GM23338 (cell line): ENCODE measurements around the gene CORO1C. TPM values are rescaled to one million over a fixed set of nuclear protein-coding genes. Genes with fewer than 3 reads are reported as not detected.

ENCODE experiments used
- ATAC-seq: fragments of 200-7000 bp; cut with Tn5 transposase; 3 replicates; pipeline ENCODE4 v1.9.1; 2020
- DNase-seq: peaks from one replicate; pipeline ENCODE4 v3.0.0-alpha.2; 2015; ENCODE audit warnings: low spot score
- H2AFZ ChIP-seq: fragments of 200-600 bp; sonication (generic); 2 replicates; pipeline ENCODE4 v1.8.0; 2016; ENCODE audit warnings: antibody characterized with exemption, mild to moderate bottlenecking, moderate library complexity
- H3F3A ChIP-seq: fragments of 200-600 bp; sonication (generic); replicated peaks from 2 replicates; pipeline ENCODE4 v1.8.0; 2017; ENCODE audit warnings: antibody characterized with exemption, mixed run types, low read depth
- H3K27ac ChIP-seq: fragments of 200-600 bp; sonication (generic); 2 replicates; pipeline ENCODE4 v1.6.1; 2016; ENCODE audit warnings: low read depth
- H3K27me3 ChIP-seq: fragments of 200-600 bp; sonication (generic); 2 replicates; pipeline ENCODE4 v1.8.0; 2016; ENCODE audit warnings: mild to moderate bottlenecking, mixed run types, moderate library complexity; ENCODE audit not compliant: insufficient read depth
- H3K36me3 ChIP-seq: fragments of 200-600 bp; sonication (generic); 2 replicates; pipeline ENCODE4 v1.8.0; 2016; ENCODE audit warnings: mild to moderate bottlenecking; ENCODE audit not compliant: insufficient read depth
- H3K4me1 ChIP-seq: fragments of 200-600 bp; sonication (generic); 2 replicates; pipeline ENCODE4 v1.8.0; 2016; ENCODE audit warnings: mild to moderate bottlenecking, moderate library complexity; ENCODE audit not compliant: insufficient read depth
- H3K4me2 ChIP-seq: fragments of 200-600 bp; sonication (generic); 2 replicates; pipeline ENCODE4 v1.7.1; 2017; ENCODE audit warnings: mixed run types
- H3K4me3 ChIP-seq: fragments of 200-600 bp; sonication (generic); 2 replicates; pipeline ENCODE4 v1.6.1; 2016; ENCODE audit warnings: mixed run types
- H3K79me2 ChIP-seq: fragments of 200-600 bp; sonication (generic); replicated peaks from 2 replicates; pipeline ENCODE4 v1.8.0; 2017; ENCODE audit warnings: mild to moderate bottlenecking; ENCODE audit not compliant: insufficient read depth
- H3K9me2 ChIP-seq: fragments of 200-600 bp; sonication (generic); 2 replicates; pipeline ENCODE4 v1.8.0; 2017; ENCODE audit not compliant: insufficient read depth
- H4K20me1 ChIP-seq: fragments of 200-600 bp; sonication (generic); replicated peaks from 2 replicates; pipeline ENCODE4 v1.8.0; 2017; ENCODE audit warnings: mild to moderate bottlenecking; ENCODE audit not compliant: insufficient read depth
- H3K27ac Mint-ChIP-seq: 2 replicates; pipeline ENCODE4 v1.8.0; 2020; ENCODE audit warnings: inconsistent platforms, mild to moderate bottlenecking, moderate library complexity, mixed read lengths
- H3K27me3 Mint-ChIP-seq: 3 replicates; pipeline ENCODE4 v1.8.0; 2022; ENCODE audit warnings: low read depth, mild to moderate bottlenecking, moderate library complexity, mixed read lengths, inconsistent platforms; ENCODE audit not compliant: insufficient read depth, poor library complexity
- H3K36me3 Mint-ChIP-seq: 3 replicates; pipeline ENCODE4 v1.8.0; 2021; ENCODE audit warnings: low read depth, mild to moderate bottlenecking, inconsistent platforms, moderate library complexity, mixed read lengths
- H3K4me1 Mint-ChIP-seq: 3 replicates; pipeline ENCODE4 v1.8.0; 2020; ENCODE audit warnings: mild to moderate bottlenecking, inconsistent platforms, mixed read lengths
- H3K4me3 Mint-ChIP-seq: 3 replicates; pipeline ENCODE4 v1.8.0; 2021; ENCODE audit warnings: moderate library complexity, mild to moderate bottlenecking, inconsistent platforms, mixed read lengths
- H3K9me3 Mint-ChIP-seq: 3 replicates; pipeline ENCODE4 v1.8.0; 2020; ENCODE audit warnings: moderate library complexity, mild to moderate bottlenecking, inconsistent platforms, mixed read lengths
- CREB1 ChIP-seq: fragments of 250-450 bp; sonication (Bioruptor Pico); IDR thresholded peaks from 2 replicates; pipeline ENCODE4 v1.5.0; 2020; ENCODE audit warnings: low read depth, mild to moderate bottlenecking, moderate library complexity
- ETS1 ChIP-seq: IDR thresholded peaks from 2 replicates; pipeline ENCODE4 v1.6.1; 2016; ENCODE audit warnings: antibody characterized with exemption
- EZH2 ChIP-seq: fragments of 200-600 bp; sonication (generic); IDR thresholded peaks from one replicate; pipeline ENCODE4 v1.8.0; 2017; ENCODE audit warnings: antibody characterized with exemption, mild to moderate bottlenecking, low read depth; ENCODE audit not compliant: unreplicated experiment
- EZH2phosphoT487 ChIP-seq: fragments of 200-600 bp; sonication (generic); IDR thresholded peaks from one replicate; pipeline ENCODE4 v1.8.1; 2018; ENCODE audit warnings: antibody characterized with exemption; ENCODE audit not compliant: unreplicated experiment
- JUNB ChIP-seq: IDR thresholded peaks from one replicate; pipeline ENCODE4 v1.6.1; 2016; ENCODE audit warnings: antibody characterized with exemption; ENCODE audit not compliant: unreplicated experiment
- NANOG ChIP-seq: IDR thresholded peaks from 2 replicates; pipeline ENCODE4 v1.6.1; 2016; ENCODE audit warnings: antibody characterized with exemption, borderline replicate concordance
- POLR2AphosphoS5 ChIP-seq: IDR thresholded peaks from 2 replicates; pipeline ENCODE4 v1.6.1; 2016; ENCODE audit warnings: antibody characterized with exemption, low read depth
- REST ChIP-seq: IDR thresholded peaks from one replicate; pipeline ENCODE4 v1.6.1; 2018; ENCODE audit warnings: antibody characterized with exemption; ENCODE audit not compliant: unreplicated experiment
- STAT1 ChIP-seq: IDR thresholded peaks from one replicate; pipeline ENCODE4 v1.6.1; 2016; ENCODE audit warnings: antibody characterized with exemption; ENCODE audit not compliant: unreplicated experiment
- ZNF331 ChIP-seq: fragments of 250-450 bp; sonication (Bioruptor Pico); IDR thresholded peaks from 2 replicates; pipeline ENCODE4 v1.5.0; 2020; ENCODE audit warnings: low read depth, mild to moderate bottlenecking, moderate library complexity
- polyA plus RNA-seq: library from polyadenylated mRNA; unstranded; fragments of >200 nt; fragmentation: Nextera tagmentation; extraction: Ambion mirVana; gene quantifications from 2 replicates; pipeline ENCODE4 v1.2.1, GENCODE V29; 2016
- total RNA-seq: library from RNA; depleted of rRNA; stranded (reverse); fragments of >200 nt; shearing (Covaris generic); gene quantifications from 2 replicates; pipeline ENCODE4 v1.2.3, GENCODE V29; 2014
- TF ChIP-seq, protein P1 (sequence below), 2 experiments: fragments of 200-600 bp in 1 of 2; sonication (generic) in 1 of 2; conservative IDR thresholded peaks; 2 replicates each; pipeline versions ENCODE4 v1.5.1 to v1.6.1; 2016 to 2017; ENCODE audit warnings: antibody characterized with exemption in 2 of 2, low read depth in 2 of 2, mild to moderate bottlenecking in 2 of 2, moderate library complexity in 1 of 2

Gene CORO1C
- total and polyA plus RNA-seq, 2 experiments from 2014 or later, result 59.2 to 89.5 TPM

DNA sequence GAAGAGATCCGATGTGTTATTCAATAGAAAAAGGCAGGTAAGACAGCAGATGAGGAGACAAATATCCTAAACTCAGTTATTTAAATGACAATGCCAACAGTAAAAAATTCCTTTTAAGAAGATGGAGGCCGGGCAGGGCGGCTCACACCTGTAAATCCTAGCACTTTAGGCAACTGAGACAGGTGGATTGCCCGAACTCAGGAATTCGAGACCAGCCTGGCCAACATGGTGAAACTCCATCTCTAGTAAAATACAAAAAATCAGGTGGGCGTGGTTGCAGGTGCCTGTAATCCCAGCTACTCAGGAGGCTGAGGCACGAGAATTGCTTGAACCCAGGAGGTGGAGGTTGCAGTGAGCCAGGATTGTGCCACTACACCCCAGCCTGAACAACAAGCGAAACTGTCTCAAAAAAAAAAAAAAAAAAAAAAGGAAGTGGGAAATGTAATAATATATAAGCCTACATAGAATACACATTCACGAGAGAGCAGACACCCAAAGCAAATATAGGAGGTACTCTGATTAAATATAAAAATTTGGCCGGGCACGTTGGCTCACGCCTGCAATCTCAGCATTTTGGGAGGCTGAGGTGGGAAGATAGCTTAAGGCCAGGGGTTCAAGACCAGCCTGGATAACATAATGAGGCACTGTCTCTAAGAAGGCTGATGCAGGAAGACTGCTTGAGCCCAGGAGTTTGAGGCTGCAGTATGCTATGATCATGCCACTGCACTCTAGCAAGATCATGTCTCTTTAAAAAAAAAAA lies 19.0 kb downstream of the CORO1C start:
- Mint-ChIP-seq H3K4me3 (no peak overlapping the region; the same call in 2 of the 3 replicates), H3K27ac (peak overlapping the region; percentile 3; the same call in 1 of the 2 replicates), H3K36me3 (no peaks in the 10 kb centered on the region), H3K9me3 (no peaks in the 10 kb centered on the region), H3K27me3 (peaks cover 2% of the 10 kb centered on the region), H3K4me1 (peaks cover 46% of the 10 kb centered on the region)
- Histone ChIP-seq H3K4me1 (peaks cover 45% of the 10 kb centered on the region), H3K4me3 (no peak overlapping the region), H3K4me2 (peak overlapping the region; percentile 2; the same call in 1 of the 2 replicates), H3K9me2 (no peaks in the 10 kb centered on the region), H3F3A (no peaks in the 10 kb centered on the region), H3K27me3 (no peaks in the 10 kb centered on the region), H3K27ac (0 out of 2 replicates have a peak overlapping the region, but pooled peaks have one; percentile 10), H3K36me3 (no peaks in the 10 kb centered on the region), H2AFZ (no peak overlapping the region), H4K20me1 (no peaks in the 10 kb centered on the region), H3K79me2 (peaks cover 95% of the 10 kb centered on the region)
- TF ChIP-seq EZH2 (no peak), ZNF331 (CRISPR knock-in tag) (no peak)
- no peak; the same call in 2 of the 3 replicates for ATAC-seq
- DNase-seq, result peak; percentile 59

DNA sequence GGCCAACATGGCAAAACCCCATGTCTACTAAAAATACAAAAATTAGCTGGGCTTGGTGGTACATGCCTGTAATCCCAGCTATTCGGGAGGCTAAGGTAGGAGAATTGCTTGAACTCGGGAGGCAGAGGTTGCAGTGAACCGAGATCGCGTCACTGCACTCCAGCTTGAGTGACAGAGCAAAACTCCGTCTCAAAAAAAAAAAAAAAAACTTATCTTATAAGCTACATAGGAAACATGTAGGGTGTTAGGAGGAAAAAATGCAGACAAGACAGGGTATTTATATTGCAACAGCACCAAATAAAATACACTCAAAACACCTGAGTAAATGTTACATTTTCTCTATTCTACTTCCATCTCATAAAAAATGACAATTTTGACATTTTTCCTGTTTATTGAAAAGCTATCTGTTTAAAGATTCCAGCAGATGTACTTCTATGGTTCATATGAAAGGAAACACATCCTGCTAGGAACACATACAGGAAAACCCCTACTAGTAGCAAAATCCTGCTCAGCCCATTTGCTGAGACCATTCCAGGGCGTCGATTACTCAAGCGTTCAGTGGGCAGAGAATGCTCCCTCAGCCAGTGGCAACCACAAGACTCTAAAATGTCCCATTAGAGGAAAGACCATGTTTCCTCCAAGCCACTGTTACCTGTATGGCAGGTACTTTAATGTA lies 19.7 kb downstream of the CORO1C start:
- H3K9me3 Mint-ChIP-seq, result no peaks in the 10 kb centered on the region
- Histone ChIP-seq H2AFZ (no peak overlapping the region), H3K4me3 (no peak overlapping the region), H3K27me3 (no peaks in the 10 kb centered on the region), H3K27ac (peak overlapping the region; percentile 10; the same call in 1 of the 2 replicates), H3K9me2 (no peaks in the 10 kb centered on the region), H3K4me2 (peak overlapping the region; percentile 2; the same call in 1 of the 2 replicates), H3K4me1 (peaks cover 37% of the 10 kb centered on the region), H3K36me3 (no peaks in the 10 kb centered on the region), H3F3A (no peaks in the 10 kb centered on the region), H3K79me2 (peaks cover 95% of the 10 kb centered on the region), H4K20me1 (no peaks in the 10 kb centered on the region)
- no peak overlapping the region; the same call in 2 of the 3 replicates for H3K4me3 Mint-ChIP-seq
- DNase-seq (no peak), ATAC-seq (no peak; the same call in 1 of the 3 replicates)
- H3K36me3 Mint-ChIP-seq, result no peaks in the 10 kb centered on the region
- H3K27ac Mint-ChIP-seq, result no peak overlapping the region; the same call in 1 of the 2 replicates
- H3K4me1 Mint-ChIP-seq, result peaks cover 38% of the 10 kb centered on the region
- H3K27me3 Mint-ChIP-seq, result peaks cover 2% of the 10 kb centered on the region
- TF ChIP-seq CREB1 (CRISPR knock-in tag), result no peak
- TF ChIP-seq NANOG, result no peak
- TF ChIP-seq POLR2AphosphoS5, result no peak
- no peak for TF ChIP-seq STAT1
- TF ChIP-seq, protein P1, sequence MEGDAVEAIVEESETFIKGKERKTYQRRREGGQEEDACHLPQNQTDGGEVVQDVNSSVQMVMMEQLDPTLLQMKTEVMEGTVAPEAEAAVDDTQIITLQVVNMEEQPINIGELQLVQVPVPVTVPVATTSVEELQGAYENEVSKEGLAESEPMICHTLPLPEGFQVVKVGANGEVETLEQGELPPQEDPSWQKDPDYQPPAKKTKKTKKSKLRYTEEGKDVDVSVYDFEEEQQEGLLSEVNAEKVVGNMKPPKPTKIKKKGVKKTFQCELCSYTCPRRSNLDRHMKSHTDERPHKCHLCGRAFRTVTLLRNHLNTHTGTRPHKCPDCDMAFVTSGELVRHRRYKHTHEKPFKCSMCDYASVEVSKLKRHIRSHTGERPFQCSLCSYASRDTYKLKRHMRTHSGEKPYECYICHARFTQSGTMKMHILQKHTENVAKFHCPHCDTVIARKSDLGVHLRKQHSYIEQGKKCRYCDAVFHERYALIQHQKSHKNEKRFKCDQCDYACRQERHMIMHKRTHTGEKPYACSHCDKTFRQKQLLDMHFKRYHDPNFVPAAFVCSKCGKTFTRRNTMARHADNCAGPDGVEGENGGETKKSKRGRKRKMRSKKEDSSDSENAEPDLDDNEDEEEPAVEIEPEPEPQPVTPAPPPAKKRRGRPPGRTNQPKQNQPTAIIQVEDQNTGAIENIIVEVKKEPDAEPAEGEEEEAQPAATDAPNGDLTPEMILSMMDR (conservative IDR thresholded peaks at IDR 0.05; ENCODE audit: low read depth in 2 of 2), result no peak
- TF ChIP-seq ETS1, result no peak
- no peak for TF ChIP-seq EZH2phosphoT487
- TF ChIP-seq JUNB, result no peak
- TF ChIP-seq REST, result no peak
- TF ChIP-seq EZH2, result no peak
